HG02885 (cell line): ENCODE measurements around the gene BDKRB2.

Source experiments
- ATAC-seq: cut with Tn5 transposase; IDR thresholded peaks from one replicate; pipeline ENCODE4 v1.9.1; 2021; ENCODE audit warnings: mild to moderate bottlenecking; ENCODE audit not compliant: unreplicated experiment, poor library complexity

BDKRB2 gene

DNA sequence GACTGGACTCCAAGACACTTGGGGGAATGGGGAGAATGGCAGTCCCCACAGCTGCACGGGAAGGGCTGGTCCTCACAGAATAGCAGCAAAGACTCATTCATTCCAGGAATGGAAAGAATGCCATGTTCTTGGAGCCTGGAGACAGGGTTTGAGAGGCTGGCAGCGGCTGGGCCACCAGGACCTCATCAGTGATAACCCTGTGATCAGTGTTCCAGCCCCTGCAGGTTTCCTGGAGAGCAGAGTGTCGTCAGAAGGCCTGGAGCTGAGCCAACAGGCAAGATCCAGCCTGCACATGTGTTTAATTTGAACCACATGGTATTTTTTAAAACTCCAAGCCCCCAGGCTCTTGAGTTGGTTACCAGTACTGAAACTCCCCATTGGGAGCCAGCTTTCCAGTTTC, 62.7 kb downstream of the BDKRB2 start:
- no peak for ATAC-seq

DNA sequence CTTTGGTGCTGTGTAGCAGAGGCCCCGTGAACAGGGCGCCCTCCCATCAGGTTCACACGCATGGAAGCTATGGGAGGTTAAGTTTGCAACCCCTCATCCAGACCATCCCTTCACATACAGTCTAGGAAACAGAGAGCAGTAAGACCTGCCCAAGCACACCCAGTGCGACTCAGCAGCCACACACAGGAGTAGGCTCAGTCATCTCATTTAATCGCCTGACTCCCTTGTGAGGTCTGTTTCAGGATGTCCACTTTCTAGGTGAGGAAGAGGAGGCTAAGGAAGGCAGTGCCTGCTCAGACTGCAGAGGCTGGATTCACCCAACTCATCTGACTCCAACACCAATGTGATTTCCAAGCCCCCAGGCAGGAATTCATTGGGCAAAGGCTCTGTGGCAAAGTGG, 63.3 kb downstream of the BDKRB2 start:
- no peak for ATAC-seq

DNA sequence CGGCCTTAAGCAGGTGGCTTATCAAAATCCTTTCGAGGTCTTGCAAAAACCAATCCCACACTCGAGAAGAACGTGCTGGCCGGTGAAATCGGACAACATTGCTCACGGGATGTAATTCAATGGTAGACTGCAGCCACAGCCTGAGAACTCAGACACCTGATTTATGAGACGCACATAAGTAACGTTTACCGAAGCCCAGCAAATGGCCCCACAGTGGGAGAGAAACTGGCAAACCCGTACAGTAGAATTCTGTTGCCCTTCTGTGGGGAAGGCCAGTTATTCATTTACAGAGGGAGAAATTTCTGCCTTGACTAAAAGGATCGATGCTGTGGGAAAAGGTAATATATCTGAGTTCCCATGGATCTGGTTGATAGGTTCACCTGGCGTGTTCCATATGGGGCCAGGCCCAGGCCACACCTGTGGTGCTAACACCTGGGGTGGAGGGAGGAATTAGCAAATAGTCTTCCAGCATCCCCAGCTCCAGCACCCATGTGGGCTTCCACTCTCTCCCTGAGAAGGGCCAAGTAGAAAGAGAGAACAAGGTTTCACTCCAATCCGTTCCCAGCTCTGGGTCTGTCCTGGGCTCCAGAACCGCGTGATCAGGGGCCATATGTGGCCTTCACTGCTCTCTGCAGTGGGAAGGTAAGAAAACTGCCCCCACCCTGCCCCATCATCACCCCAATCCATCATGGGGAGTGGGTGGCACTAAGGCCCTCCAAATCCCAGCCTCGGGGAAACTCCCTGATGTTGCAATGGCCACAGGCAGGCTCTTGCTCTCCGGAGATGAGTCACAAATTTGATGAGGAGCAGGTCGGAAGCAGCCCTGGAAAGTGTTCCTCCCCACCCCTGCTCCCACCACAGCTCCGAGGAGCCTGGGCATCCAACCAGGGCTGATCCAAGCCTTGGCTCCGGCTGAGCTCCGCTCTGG, 64.1 kb downstream of the BDKRB2 start:
- ATAC-seq = no peak

DNA sequence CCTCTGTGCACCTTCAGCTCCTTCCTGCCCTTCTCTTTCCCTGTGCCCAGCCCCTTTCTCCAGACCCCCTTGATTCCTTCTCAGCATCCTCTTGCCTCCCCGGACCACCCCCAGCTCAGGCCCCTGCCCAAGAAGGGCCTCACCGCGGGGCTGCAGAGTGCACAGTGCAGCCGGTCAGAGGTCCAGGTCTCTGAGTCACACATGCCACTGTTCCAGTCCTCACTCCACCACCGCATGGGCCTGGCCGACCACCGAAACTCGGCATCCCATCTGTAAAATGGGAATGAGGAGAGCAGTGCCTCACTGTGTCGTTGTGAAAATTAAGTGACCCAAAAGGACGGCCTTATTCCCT, 64.7 kb downstream of the BDKRB2 start:
- ATAC-seq = no peak

DNA sequence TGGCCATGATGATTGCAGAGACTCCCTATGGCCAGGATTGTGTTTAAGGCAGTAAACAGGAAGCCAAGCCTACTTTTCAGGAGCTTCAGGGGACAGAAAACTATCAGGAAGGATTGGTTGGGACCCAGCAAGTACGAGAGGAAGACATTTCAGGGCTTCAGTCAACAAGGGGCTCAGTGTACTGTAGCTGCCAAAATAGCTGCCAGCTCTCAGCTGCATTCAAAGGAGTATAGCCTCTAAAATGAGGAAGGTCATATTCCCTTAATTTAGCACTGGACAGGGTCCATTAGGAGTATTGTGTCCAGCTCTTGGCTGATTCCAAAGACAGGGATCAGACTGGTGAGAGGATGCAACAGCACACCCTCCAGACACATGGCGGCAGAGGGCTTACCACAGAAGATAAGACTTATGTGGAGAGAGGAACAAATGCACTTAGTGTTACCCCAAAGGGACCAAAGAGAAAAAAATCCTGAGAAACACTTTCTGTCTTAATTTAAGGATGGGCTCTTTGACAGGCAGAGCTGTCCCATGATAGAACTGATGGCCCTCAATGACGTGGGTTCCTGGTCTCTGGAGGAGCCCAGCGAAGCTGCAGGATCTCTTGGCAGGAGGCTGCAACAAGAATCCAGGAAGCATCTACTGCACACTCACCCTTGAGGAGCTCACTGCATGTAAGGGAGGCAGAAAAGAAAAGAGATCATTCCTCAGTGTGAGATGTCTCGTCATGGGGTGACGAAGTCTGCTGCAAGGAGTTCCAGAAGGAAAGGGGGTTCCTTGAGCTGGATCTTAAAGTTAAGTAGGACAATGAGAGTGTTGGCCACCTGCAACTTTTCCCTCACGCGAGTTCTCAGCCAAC, 66.2 kb downstream of the BDKRB2 start:
- ATAC-seq = no peak

DNA sequence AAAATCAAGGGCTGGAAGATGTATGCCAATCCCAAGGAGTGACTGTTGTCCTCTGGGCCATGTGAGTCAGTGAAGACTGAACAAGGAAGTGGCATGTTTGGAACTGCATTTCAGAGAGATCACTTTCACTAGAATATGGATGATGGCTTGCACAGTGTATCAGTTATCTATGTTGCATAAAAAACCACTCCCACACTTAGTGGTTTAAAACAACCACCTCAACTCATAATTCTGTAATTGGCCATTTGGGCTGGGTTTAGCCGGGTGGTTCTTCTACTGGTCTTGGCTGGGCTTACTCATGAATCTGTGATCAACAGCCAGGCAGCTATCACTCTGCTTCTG, 66.8 kb downstream of the BDKRB2 start:
- no peak for ATAC-seq

DNA sequence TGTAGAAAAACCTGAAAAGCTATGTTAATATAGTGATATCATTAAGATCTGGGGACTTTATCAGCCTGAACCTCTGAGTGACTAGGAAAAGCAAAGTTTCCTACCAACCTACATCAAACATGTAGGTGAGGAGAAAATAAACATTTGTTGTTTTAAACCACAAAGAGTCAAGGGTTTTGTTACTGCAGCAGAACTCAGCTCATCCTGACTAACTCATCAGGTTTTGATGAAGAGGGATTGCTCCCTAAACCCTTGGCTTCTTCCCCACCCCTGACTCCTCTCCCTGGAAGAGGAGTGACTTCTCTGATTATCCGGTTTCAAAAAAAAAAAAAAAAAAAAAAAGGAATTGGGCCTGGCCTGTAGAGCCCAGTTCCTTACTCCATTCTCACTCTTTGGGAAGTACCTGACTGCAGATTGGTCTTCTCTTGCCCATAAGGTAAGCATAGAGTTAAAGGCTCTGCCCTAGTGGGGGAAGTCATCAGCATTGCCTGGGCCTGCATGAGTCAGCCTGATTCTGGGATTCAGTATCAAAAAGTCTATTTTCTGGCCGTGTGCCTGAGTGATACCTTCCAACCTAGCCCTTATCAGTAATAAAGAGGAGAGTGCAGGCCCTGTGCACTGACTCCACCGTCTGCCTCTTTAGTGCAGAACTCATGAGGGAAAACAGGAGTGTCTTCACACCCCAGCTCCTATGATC, 68.3 kb downstream of the BDKRB2 start:
- ATAC-seq = no peak

DNA sequence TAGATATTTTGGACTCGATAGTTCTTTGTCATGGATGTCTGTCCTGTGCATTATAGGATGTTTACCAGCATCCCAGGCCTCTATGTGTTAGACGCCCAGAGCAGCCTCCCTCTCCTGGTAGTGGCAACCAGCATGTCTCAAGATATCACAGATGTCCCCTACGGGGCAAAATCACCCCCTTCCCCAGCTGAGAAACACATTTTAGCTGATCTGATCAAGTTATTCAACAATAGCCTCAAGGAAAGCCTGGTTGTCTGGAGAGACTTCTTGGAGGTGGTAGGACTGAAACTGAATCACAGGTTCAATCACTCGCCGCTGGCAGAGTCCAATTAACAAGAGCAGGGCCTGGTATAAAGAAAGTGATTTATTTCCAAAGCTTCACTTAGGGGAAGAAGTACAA, 69.0 kb downstream of the BDKRB2 start:
- ATAC-seq = no peak

DNA sequence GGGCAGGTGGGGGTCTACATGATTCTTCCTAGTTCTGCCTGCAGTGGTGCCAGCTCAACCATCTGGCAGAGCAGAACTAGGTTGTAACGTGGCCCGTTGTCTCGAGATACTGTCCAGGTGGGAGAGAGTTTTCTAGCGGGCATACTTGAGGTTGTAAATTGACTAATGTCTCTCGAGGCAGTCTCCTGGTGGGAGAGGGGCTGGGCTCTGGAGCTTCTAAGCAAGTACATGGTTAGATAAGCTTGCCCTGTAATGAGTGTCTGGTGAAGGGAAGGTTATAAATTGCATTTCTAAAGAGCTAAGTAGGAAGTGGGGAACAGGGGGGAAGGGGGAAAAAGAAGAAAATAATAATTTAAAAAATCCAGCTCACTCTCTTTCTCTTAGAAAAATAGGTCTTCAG, 69.5 kb downstream of the BDKRB2 start:
- ATAC-seq = no peak

DNA sequence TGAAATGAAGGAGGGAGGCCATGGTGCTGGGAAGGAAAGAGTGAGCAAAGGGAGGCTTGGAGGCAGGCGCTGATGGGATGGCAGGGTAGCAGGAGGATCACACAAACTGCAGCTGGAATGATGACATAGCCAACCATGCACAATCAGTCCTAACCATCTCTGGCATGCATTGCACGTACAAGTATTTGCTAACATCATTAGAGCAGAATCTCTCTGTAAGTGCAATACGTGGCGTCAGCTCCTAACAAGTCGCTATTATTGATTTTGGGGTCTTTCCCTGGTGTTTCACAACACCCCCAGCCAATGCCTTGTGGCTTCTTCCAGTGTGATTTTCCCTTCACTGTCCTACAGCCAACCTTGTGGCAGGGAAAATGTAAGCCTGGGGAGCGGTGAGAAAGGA, 69.9 kb downstream of the BDKRB2 start:
- ATAC-seq = no peak

DNA sequence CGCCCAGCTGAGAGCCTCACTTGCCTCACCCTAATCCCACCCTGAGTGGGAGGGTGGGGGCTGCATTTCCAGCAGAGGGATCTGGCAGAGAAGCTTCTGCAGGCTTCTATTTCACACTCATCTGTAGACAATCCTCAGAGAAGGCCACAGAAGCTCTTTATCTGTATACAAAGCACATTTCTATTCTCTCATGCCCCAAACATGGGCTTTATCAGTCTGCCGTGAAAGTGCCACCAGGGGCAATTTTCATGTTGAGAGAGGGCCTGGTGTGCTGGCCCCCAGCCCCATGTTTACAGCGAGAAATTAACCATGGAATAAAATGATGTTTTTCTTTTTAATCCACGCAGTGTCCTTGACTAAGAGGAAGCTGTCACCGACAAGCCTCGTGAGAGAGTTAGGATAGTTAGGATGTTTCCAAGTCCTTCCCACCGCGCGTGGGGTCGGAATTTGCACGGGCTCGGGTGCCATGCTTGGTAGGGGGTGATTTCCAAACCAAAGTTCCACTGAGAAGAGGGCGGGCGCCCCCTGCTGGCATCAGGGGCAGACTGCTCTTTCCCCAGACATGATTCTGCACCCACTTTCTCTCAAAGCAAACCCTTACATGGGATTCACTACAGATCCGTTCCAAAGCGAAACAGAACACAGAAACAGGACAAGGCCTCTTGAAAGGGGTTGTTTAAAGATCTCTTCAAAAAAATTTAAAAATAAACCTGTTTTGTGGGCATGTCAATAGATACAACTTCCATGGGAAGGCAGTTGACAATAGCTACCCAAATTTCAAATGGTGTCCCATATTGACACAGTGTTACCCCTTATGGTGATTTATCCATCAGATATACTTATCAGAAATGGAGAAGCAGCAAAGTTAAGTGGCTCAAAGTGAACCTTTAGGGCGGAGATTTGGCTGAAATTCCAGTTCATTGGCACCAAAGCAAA, 70.8 kb downstream of the BDKRB2 start:
- no peak for ATAC-seq

DNA sequence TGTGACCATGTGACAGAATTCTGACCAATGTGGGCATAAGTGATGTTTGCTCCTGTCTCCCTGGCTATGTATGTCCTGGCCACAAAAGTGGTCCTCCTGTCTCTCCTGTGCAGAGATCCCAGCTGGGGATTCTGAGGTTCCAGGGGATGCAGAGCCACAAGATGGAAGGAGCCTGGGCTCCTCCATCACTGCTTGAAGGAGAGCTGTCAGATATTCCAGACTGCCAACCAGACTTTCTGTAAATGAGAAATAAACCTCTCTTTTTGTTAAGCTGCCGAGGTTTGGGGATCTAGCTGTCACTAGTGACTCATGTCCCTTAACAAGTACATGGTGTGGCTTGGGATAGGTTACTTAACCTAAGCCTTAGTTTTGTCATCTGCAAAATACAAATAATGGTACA, 73.3 kb downstream of the BDKRB2 start:
- no peak for ATAC-seq

DNA sequence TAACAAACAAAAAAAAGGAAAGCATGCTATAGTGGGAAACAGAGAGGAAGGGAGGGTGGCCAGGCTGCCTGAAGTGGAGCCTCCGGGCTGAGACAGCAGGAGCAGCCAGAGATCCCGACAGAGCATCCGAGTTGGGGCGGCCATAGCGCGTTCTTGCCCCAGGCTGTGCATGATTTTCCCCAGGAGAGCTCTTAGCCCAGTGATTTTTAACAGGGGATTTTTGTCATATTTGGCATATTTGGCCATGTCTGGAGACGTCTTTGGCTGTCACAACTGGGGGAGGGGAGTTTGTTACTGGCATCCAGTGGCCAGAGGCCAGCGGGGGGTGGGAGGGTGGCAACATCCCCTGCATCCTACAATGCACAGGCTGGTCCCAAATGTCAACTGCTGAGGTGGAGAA, 74.9 kb downstream of the BDKRB2 start:
- no peak for ATAC-seq

DNA sequence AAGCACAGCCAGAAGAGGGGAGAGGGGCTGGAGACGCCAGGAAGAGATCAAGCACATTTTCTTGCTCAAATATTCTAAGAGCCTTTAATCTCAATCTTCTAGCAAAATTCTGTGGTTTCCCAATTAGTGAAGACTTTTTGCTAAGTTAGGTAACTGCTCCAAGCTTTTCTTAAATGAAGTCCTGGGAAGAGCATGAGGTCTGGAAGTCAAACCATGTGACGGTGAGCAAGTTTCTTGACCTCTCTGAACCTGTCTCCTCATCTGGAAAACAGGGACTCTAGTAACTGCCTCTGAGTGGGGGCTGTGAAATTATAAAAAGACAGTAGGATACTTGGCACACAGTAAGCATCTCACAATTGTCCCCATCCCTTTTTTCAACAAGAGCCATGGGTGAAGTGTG, 75.5 kb downstream of the BDKRB2 start:
- no peak for ATAC-seq

DNA sequence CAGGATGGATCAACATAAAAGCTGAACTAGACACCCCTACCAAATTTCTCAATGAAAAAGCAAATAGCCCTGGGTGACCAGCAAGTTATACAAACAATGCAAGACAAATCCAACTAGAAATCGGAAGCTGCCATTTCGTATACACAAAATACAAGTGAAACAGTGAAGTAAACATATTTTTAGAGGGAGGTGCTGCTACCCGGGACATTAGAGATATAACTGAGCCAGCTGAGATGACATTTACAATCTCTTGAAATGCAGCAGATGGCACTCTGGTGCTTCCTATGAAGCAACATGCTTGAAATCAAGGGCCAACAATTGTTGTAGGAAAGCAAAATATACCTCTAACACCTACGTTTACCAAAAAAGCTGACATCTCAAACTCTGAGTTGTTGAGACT, 76.8 kb downstream of the BDKRB2 start:
- no peak for ATAC-seq

DNA sequence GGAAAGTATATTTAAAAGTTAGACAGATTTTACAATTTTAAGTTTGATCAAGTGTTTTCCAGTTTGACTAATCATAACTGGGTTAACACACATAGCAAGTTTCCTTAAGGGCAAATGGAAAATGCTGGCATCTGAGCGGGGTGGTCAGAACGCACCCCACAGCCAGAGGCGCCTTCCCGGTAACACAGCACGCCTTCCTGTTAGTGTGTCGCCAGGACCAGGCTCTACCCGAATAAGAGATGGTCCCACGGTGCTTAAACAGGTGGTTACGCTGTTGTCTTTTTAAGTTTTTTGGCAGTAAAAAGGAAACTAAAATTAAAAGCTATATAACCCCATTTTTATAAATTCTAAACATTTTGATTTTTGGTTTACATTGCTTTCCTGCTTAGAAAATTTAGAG, 79.4 kb downstream of the BDKRB2 start:
- no peak for ATAC-seq

DNA sequence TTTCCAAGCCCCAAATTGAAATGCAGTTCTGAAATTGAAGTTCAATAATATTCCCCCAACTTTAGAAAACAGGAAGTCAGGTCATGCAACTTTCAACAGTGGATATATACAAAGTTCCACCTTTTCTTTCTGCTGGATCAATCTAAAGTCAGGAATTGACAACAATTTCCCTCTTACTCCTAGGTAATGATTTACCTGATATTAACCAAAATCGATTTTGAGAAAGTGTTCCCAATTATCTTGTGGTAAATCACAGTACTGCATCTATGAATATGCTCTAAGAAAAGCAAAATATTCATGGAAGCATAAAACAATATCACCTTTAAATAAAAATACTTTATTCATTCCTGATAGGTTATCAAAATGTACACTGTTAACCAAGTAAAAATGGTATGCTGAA, 79.8 kb downstream of the BDKRB2 start:
- ATAC-seq = no peak

DNA sequence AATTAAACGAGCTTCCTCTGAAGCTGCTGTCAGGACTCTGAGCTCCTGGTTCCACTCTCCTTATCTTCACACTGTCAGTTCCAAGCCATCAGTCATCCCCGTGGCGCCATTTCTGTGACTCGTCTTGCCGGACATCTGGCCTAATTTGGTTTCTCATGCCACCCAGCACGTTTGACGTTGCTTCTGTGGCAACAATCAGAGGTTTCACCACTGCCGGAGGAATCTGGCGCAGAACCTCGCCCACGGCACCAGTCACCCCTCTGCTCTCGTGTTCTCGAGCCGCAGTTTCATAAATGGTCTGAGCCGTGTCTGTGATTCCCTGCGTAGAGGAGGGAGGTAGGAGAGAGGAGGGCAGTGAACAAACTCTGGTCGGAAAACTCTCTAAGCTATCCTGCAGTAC, 81.0 kb downstream of the BDKRB2 start:
- ATAC-seq = no peak

DNA sequence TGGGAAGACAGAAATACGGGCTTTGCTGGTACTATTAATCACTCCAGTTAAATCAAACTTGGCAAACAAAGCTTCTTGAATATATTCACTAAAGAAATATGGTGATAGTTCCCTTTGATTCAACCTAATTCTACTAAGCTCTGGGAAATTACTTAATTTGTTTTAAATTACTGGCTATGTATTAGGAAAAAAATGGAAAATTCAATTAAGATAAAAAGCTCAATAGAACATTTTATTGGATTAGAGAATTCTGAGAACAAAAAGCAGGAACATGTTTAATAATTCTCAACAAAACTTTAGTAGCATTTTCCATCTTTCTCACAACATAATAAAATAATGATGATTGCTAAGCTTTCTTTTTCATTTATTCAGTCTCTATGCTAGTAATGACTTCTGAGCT, 81.6 kb downstream of the BDKRB2 start:
- no peak for ATAC-seq

DNA sequence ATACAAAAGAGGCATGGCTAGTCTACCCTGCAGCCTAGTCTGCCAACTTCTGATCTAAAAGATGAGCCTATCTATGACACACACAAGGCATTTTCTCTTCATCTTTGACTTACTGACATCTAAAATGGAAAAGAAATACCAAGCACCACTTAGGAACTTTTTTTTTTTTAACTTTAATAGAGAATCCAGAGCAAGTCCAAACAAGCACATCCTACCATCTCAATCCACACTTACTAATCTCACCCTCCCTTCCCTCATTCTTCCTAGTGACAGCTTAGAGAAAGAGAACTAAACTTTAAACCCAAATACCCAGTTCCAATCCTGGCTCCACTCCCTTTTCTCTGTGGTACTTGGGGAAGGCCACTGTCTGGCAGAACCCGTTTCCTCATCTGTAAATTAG, 83.2 kb downstream of the BDKRB2 start:
- no peak for ATAC-seq
